Osteoblast (primary cell): Measurements from ENCODE around the gene ZNF217. TPM values are rescaled to one million over a fixed set of nuclear protein-coding genes. Genes with fewer than 3 reads are reported as not detected.

Source experiments
- DNase-seq: peaks from one replicate; pipeline ENCODE4 v3.0.0; 2011; ENCODE audit warnings: low spot score, mixed read lengths; ENCODE audit not compliant: insufficient read length; ENCODE audit errors: missing footprints
- H2AFZ ChIP-seq: 2 replicates; pipeline ENCODE4 v1.6.0; 2011; ENCODE audit warnings: mild to moderate bottlenecking, low read length
- H3K27ac ChIP-seq: 2 replicates; pipeline ENCODE4 v1.5.1; 2011; ENCODE audit warnings: mild to moderate bottlenecking, low read depth, low read length, moderate library complexity
- H3K27me3 ChIP-seq: 2 replicates; pipeline ENCODE4 v1.6.0; 2012; ENCODE audit warnings: mild to moderate bottlenecking, control low read depth, inconsistent platforms, low read length, moderate library complexity; ENCODE audit not compliant: insufficient read depth
- H3K36me3 ChIP-seq: 2 replicates; pipeline ENCODE4 v1.5.1; 2011; ENCODE audit warnings: mild to moderate bottlenecking, low read length, control low read depth, moderate library complexity; ENCODE audit not compliant: insufficient read depth
- H3K4me1 ChIP-seq: 2 replicates; pipeline ENCODE4 v1.5.1; 2011; ENCODE audit warnings: mild to moderate bottlenecking, low read length, control low read depth, moderate library complexity; ENCODE audit not compliant: insufficient read depth
- H3K4me2 ChIP-seq: 2 replicates; pipeline ENCODE4 v1.6.0; 2011; ENCODE audit warnings: mild to moderate bottlenecking, low read length; ENCODE audit not compliant: insufficient read depth
- H3K4me3 ChIP-seq: fragments of 200-600 bp; sonication (generic); 3 replicates; pipeline ENCODE4 v1.5.1; 2012; ENCODE audit warnings: mild to moderate bottlenecking, low read length, inconsistent platforms; ENCODE audit not compliant: insufficient read depth
- H3K79me2 ChIP-seq: 2 replicates; pipeline ENCODE4 v1.6.0; 2012; ENCODE audit warnings: mild to moderate bottlenecking, low read length, control low read depth, inconsistent platforms; ENCODE audit not compliant: insufficient read depth
- H3K9me3 ChIP-seq: 2 replicates; pipeline ENCODE4 v1.5.1; 2011; ENCODE audit warnings: low read depth, low read length, control low read depth
- H4K20me1 ChIP-seq: 2 replicates; pipeline ENCODE4 v1.6.0; 2012; ENCODE audit warnings: mild to moderate bottlenecking, low read length, control low read depth; ENCODE audit not compliant: insufficient read depth
- CTCF ChIP-seq: IDR thresholded peaks from 2 replicates; pipeline ENCODE4 v1.5.1; 2011; ENCODE audit warnings: mild to moderate bottlenecking, low read depth, low read length, moderate library complexity; ENCODE audit errors: extremely low read depth
- total RNA-seq: library from RNA; depleted of rRNA; stranded (reverse); fragments of >200 nt; gene quantifications from 2 replicates; pipeline ENCODE4 v1.2.3, GENCODE V29; 2012

The ZNF217 gene
- total RNA-seq, 1 donor, result 26.4 TPM

GRCh38 chr20:53579581-53580375, 13.9 kb downstream of the ZNF217 start:
- H3K36me3 ChIP-seq, result peaks cover 66% of the 10 kb centered on the region
- peak overlapping the region; percentile 79 for H3K4me2 ChIP-seq
- TF ChIP-seq CTCF, result peak; percentile 6
- H3K79me2 ChIP-seq, result peaks cover 86% of the 10 kb centered on the region
- H2AFZ ChIP-seq, result no peak overlapping the region
- peak overlapping the region; percentile 33 for H3K4me3 ChIP-seq
- H3K27me3 ChIP-seq, result no peaks in the 10 kb centered on the region
- peaks cover 37% of the 10 kb centered on the region for H3K4me1 ChIP-seq
- no peaks in the 10 kb centered on the region for H3K9me3 ChIP-seq
- no peak for DNase-seq
- H3K27ac ChIP-seq, result peak overlapping the region; percentile 96
- H4K20me1 ChIP-seq, result peaks cover 4% of the 10 kb centered on the region

GRCh38 chr20:53579266-53579580, 14.4 kb downstream of the ZNF217 start:
- H3K27me3 ChIP-seq, result no peaks in the 10 kb centered on the region
- peaks cover 72% of the 10 kb centered on the region for H3K36me3 ChIP-seq
- no peaks in the 10 kb centered on the region for H3K9me3 ChIP-seq
- H3K79me2 ChIP-seq, result peaks cover 87% of the 10 kb centered on the region
- H3K4me2 ChIP-seq, result peak overlapping the region; percentile 79
- H3K4me3 ChIP-seq, result peak overlapping the region; percentile 31
- no peak for DNase-seq
- H3K27ac ChIP-seq, result peak overlapping the region; percentile 96
- peaks cover 5% of the 10 kb centered on the region for H4K20me1 ChIP-seq
- peaks cover 37% of the 10 kb centered on the region for H3K4me1 ChIP-seq
- H2AFZ ChIP-seq, result no peak overlapping the region
- no peak for TF ChIP-seq CTCF

GRCh38 chr20:53578492-53579222, 15.0 kb downstream of the ZNF217 start:
- Histone ChIP-seq H3K4me2 (peak overlapping the region; percentile 79), H3K9me3 (no peaks in the 10 kb centered on the region), H4K20me1 (peaks cover 8% of the 10 kb centered on the region), H3K4me1 (peaks cover 37% of the 10 kb centered on the region), H2AFZ (no peak overlapping the region), H3K36me3 (peaks cover 77% of the 10 kb centered on the region), H3K27me3 (no peaks in the 10 kb centered on the region), H3K4me3 (peak overlapping the region; percentile 31), H3K79me2 (peaks cover 91% of the 10 kb centered on the region), H3K27ac (peak overlapping the region; percentile 96)
- TF ChIP-seq CTCF, result peak; percentile 87
- peak; percentile 69 for DNase-seq
